Measurements from ENCODE around the gene SPTBN4.
"Not testable (repeated sequence)": the region's sequence is repeated elsewhere in the genome, so short reads cannot be mapped to it uniquely, and the experiment has no call there.

SPTBN4 gene

DNA sequence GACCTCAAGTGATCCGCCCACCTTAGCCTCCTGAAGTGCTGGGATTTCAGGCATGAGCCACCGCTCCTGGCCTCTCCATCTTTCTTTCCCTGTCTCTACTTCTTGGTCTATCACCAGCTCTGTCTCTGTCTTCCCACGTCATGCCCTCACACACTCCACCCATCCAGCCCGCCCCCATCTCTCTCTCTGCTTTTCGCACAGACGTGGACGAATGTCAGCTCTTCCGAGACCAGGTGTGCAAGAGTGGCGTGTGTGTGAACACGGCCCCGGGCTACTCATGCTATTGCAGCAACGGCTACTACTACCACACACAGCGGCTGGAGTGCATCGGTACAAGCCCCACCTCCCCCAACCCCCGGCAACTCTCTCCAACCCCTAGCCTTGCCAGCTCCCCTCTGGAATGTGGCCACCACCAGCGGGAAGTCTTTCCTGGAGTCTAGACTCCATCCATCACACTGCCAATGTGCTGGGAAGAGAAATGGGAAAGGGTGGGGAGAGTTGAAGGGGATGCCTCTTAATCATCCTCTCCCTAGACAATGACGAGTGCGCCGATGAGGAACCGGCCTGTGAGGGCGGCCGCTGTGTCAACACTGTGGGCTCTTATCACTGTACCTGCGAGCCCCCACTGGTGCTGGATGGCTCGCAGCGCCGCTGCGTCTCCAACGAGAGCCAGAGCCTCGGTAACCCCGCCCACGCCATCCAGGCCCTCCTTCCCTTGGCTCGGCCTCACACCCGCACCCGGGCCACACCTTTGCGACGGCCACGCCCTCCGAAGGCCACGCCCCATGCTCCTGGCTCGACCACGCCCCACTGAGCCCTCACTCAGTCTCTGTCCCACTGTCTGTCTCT lies 156.8 kb downstream of the SPTBN4 start:
- Histone ChIP-seq H3K27me3 (replicated peaks; ENCODE audit: insufficient read depth, low read length) (no peaks in the 10 kb centered on the region), H4K20me1 (ENCODE audit: insufficient read depth, low read length) (no peaks in the 10 kb centered on the region), H3K9ac (ENCODE audit: low read length) (no peak overlapping the region), H2AFZ (ENCODE audit: low read length) (no peak overlapping the region), H3K36me3 (replicated peaks; ENCODE audit: insufficient read depth, low read length) (no peaks in the 10 kb centered on the region), H3K79me2 (ENCODE audit: low read length) (no peaks in the 10 kb centered on the region), H3K4me1 (ENCODE audit: low read length) (no peaks in the 10 kb centered on the region), H3K4me3 (ENCODE audit: low read length) (no peak overlapping the region), H3K27ac (ENCODE audit: low read length) (no peak overlapping the region), H3K9me2 (replicated peaks; ENCODE audit: insufficient read depth, low read length) (no peaks in the 10 kb centered on the region), H3F3A (ENCODE audit: insufficient read depth, low read length) (no peaks in the 10 kb centered on the region), H3K4me2 (ENCODE audit: low read depth, low read length) (no peak overlapping the region), H3K9me3 (replicated peaks; ENCODE audit: insufficient read depth, low read length) (no peaks in the 10 kb centered on the region)
- TF ChIP-seq, protein P1, sequence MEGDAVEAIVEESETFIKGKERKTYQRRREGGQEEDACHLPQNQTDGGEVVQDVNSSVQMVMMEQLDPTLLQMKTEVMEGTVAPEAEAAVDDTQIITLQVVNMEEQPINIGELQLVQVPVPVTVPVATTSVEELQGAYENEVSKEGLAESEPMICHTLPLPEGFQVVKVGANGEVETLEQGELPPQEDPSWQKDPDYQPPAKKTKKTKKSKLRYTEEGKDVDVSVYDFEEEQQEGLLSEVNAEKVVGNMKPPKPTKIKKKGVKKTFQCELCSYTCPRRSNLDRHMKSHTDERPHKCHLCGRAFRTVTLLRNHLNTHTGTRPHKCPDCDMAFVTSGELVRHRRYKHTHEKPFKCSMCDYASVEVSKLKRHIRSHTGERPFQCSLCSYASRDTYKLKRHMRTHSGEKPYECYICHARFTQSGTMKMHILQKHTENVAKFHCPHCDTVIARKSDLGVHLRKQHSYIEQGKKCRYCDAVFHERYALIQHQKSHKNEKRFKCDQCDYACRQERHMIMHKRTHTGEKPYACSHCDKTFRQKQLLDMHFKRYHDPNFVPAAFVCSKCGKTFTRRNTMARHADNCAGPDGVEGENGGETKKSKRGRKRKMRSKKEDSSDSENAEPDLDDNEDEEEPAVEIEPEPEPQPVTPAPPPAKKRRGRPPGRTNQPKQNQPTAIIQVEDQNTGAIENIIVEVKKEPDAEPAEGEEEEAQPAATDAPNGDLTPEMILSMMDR (IDR thresholded peaks at IDR 0.05; ENCODE audit: low read length): no peak
- TF ChIP-seq EZH2 (optimal IDR thresholded peaks at IDR 0.05; ENCODE audit: low read depth, low read length): no peak
- no peak for TF ChIP-seq EZH2phosphoT487 (IDR thresholded peaks at IDR 0.05; ENCODE audit: low read length)
- DNase-seq: no peak

DNA sequence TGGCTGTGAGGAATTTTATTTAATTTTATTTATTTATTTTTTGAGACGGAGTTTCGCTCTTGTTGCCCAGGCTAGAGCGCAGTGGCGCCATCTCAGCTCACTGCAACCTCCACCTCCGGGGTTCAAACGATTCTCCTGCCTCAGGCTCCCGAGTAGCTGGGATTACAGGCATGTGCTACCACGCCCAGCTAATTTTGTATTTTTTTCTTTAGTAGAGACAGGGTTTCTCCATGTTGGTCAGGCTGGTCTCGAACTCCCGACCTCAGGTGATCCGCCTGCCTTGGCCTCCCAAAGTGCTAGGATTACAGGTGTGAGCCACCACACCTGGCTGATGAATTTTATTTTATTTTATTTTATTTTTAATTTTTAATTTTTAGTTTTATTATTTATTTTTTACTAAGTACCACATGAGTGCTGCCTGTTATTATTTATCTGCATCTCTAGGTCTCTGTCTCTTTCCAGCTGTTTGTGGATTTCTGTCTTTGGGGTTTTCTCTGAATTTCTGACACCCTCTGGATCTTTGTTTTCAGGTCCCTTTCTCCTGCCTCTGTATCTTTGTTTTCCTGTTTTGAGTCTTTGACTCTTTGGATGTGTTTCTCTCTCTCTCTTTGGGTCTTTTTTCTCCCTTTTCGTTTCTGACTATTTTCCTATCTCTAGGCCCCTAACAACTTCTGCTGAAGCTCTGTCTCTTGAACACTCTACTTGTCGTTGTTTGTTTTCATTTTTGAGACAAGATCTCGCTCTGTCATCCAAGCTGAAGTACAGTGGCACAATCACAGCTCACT lies 157.8 kb downstream of the SPTBN4 start:
- H3F3A ChIP-seq (ENCODE audit: insufficient read depth, low read length); H2AFZ ChIP-seq (ENCODE audit: low read length); H3K9ac ChIP-seq (ENCODE audit: low read length); H3K79me2 ChIP-seq (ENCODE audit: low read length); H3K4me2 ChIP-seq (ENCODE audit: low read depth, low read length); DNase-seq; H3K27ac ChIP-seq (ENCODE audit: low read length); H3K27me3 ChIP-seq (replicated peaks; ENCODE audit: insufficient read depth, low read length); H3K9me2 ChIP-seq (replicated peaks; ENCODE audit: insufficient read depth, low read length); H3K4me3 ChIP-seq (ENCODE audit: low read length); H3K36me3 ChIP-seq (replicated peaks; ENCODE audit: insufficient read depth, low read length); H4K20me1 ChIP-seq (ENCODE audit: insufficient read depth, low read length); H3K4me1 ChIP-seq (ENCODE audit: low read length); H3K9me3 ChIP-seq (replicated peaks; ENCODE audit: insufficient read depth, low read length): not testable (repeated sequence)

DNA sequence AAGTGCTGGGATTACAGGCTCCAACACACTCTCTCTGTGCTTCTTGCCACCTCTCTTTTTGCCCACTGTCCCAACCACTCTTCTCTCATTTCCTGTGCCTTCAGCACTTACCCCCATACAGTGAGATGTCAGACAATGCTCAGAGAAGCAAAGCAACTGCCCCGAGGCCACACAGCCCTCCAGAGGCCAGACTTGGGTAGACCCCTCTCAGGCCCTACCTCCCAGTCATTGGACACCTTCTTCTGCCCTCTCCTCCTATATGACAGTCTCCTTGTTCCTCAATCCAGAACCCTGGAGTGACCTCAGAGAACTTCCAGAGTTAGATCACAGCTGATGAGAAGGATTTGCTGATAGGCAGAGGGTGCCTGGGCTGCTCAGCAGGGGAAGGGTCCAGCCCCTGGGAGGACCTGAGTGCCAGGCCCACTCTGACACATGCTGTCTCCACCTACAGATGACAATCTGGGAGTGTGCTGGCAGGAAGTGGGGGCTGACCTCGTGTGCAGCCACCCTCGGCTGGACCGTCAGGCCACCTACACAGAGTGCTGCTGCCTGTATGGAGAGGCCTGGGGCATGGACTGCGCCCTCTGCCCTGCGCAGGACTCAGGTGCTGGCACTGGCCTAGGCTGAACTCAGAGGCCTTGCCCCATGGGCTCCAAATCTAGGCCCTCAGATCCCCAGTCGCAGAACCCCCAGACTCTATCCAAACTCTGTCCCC lies 158.8 kb downstream of the SPTBN4 start:
- no peak for DNase-seq
- no peaks in the 10 kb centered on the region for H3K4me1 ChIP-seq (ENCODE audit: low read length)
- H3K9me3 ChIP-seq (replicated peaks; ENCODE audit: insufficient read depth, low read length): no peaks in the 10 kb centered on the region
- no peak overlapping the region for H2AFZ ChIP-seq (ENCODE audit: low read length)
- no peaks in the 10 kb centered on the region for H3K9me2 ChIP-seq (replicated peaks; ENCODE audit: insufficient read depth, low read length)
- H3K79me2 ChIP-seq (ENCODE audit: low read length): no peaks in the 10 kb centered on the region
- no peaks in the 10 kb centered on the region for H3F3A ChIP-seq (ENCODE audit: insufficient read depth, low read length)
- no peak overlapping the region for H3K9ac ChIP-seq (ENCODE audit: low read length)
- no peak overlapping the region for H3K4me2 ChIP-seq (ENCODE audit: low read depth, low read length)
- no peaks in the 10 kb centered on the region for H3K36me3 ChIP-seq (replicated peaks; ENCODE audit: insufficient read depth, low read length)
- no peaks in the 10 kb centered on the region for H4K20me1 ChIP-seq (ENCODE audit: insufficient read depth, low read length)
- TF ChIP-seq EZH2phosphoT487 (IDR thresholded peaks at IDR 0.05; ENCODE audit: low read length) (no peak), EZH2 (optimal IDR thresholded peaks at IDR 0.05; ENCODE audit: low read depth, low read length) (no peak)
- TF ChIP-seq, protein P1 (IDR thresholded peaks at IDR 0.05; ENCODE audit: low read length): no peak
- H3K27ac ChIP-seq (ENCODE audit: low read length): no peak overlapping the region
- no peaks in the 10 kb centered on the region for H3K27me3 ChIP-seq (replicated peaks; ENCODE audit: insufficient read depth, low read length)
- H3K4me3 ChIP-seq (ENCODE audit: low read length): no peak overlapping the region

All from MM.1S (cell line).